Endothelial cell of umbilical vein (primary cell): ENCODE data around the gene OR1F1. TPM values are rescaled to one million over a fixed set of nuclear protein-coding genes. Genes with fewer than 3 reads are reported as not detected.

Experiments used
- BruUV-seq: library from RNA; stranded (reverse); fragments of 400-500 nt; replicated peaks from 2 replicates; lab custom pipeline; 2021; lab: Mats Ljungman, UMichigan
- CTCF ChIA-PET: fragments of 300-600, 350-600 bp; sonication (Branson Sonifier 250); formaldehyde crosslinking; loops from one replicate; lab custom pipeline; 2021; ENCODE audit warnings: antibody characterized with exemption, inconsistent platforms; lab: Charles Lee
- POLR2A ChIA-PET: fragments of 300-600, 350-600 bp; sonication (Branson Sonifier 250); formaldehyde crosslinking; loops from one replicate; lab custom pipeline; 2021; ENCODE audit warnings: antibody characterized with exemption, inconsistent platforms; lab: Charles Lee
- DNase-seq: peaks from one replicate; pipeline ENCODE4 v3.0.0-alpha.2; 2011; ENCODE audit warnings: low read depth, low spot score
- FAIRE-seq: peaks from 2 replicates; lab custom pipeline; 2011; peaks lifted over from hg19 to GRCh38; lab: Jason Lieb, UNC
- H2AFZ ChIP-seq: 2 replicates; pipeline ENCODE4 v1.6.0; 2012; ENCODE audit warnings: low read depth, low read length, control low read depth, inconsistent platforms
- H3K27ac ChIP-seq: 2 replicates; pipeline ENCODE4 v1.5.1; 2011; ENCODE audit warnings: low read depth, mild to moderate bottlenecking, control low read depth, low read length, moderate library complexity; ENCODE audit not compliant: insufficient read depth
- H3K27me3 ChIP-seq, 2 experiments: 2 replicates each; pipeline versions ENCODE4 v1.6.0 to v1.6.1; 2011; ENCODE audit warnings: low read length in 2 of 2, mixed read lengths in 1 of 2; ENCODE audit not compliant: control insufficient read depth in 2 of 2, insufficient read depth in 2 of 2
- H3K36me3 ChIP-seq, 2 experiments: 2 replicates in 1 of 2; 3 replicates in 1 of 2; pipeline ENCODE4 v1.5.1; 2011; ENCODE audit warnings: low read length in 2 of 2, mild to moderate bottlenecking in 1 of 2, moderate library complexity in 1 of 2; ENCODE audit not compliant: control insufficient read depth in 2 of 2, insufficient read depth in 2 of 2; ENCODE audit errors: extremely low read depth in 1 of 2
- H3K4me1 ChIP-seq: 3 replicates; pipeline ENCODE4 v1.5.1; 2011; ENCODE audit warnings: mild to moderate bottlenecking, low read length; ENCODE audit not compliant: control insufficient read depth, insufficient read depth; ENCODE audit errors: extremely low read depth
- H3K4me2 ChIP-seq: 2 replicates; pipeline ENCODE4 v1.6.1; 2011; ENCODE audit warnings: low read length, control low read depth, mixed read lengths; ENCODE audit not compliant: insufficient read depth
- H3K4me3 ChIP-seq, 3 experiments: fragments of 200-600 bp in 1 of 3; sonication (generic), shearing (Covaris generic) in 1 of 3; replicated peaks in 1 of 3; 2 replicates each; pipeline ENCODE4 v1.5.1; 2011 to 2016; ENCODE audit warnings: control low read depth in 3 of 3, low read length in 3 of 3, mild to moderate bottlenecking in 2 of 3, inconsistent platforms in 1 of 3, low read depth in 1 of 3, moderate library complexity in 1 of 3; ENCODE audit not compliant: insufficient read depth in 1 of 3
- H3K79me2 ChIP-seq: 2 replicates; pipeline ENCODE4 v1.6.0; 2012; ENCODE audit warnings: low read length, inconsistent platforms; ENCODE audit not compliant: control insufficient read depth, insufficient read depth
- H3K9ac ChIP-seq: replicated peaks from 2 replicates; pipeline ENCODE3; 2011; ENCODE audit warnings: low read length, control low read depth; ENCODE audit not compliant: insufficient read depth; ENCODE audit errors: extremely low read depth
- H3K9me1 ChIP-seq: replicated peaks from 3 replicates; pipeline ENCODE4 v1.6.0; 2011; ENCODE audit warnings: mild to moderate bottlenecking, low read length; ENCODE audit not compliant: control insufficient read depth, insufficient read depth; ENCODE audit errors: extremely low read depth
- H3K9me3 ChIP-seq: replicated peaks from 2 replicates; pipeline ENCODE4 v1.5.1; 2012; ENCODE audit warnings: low read length, inconsistent platforms; ENCODE audit not compliant: control insufficient read depth, insufficient read depth
- H4K20me1 ChIP-seq: replicated peaks from 2 replicates; pipeline ENCODE3; 2011; ENCODE audit warnings: mild to moderate bottlenecking, low read length; ENCODE audit not compliant: control insufficient read depth, insufficient read depth; ENCODE audit errors: extremely low read depth
- CTCF ChIP-seq, 2 donors: IDR thresholded peaks; 1 replicate in 1 of 2; 2 replicates in 1 of 2; pipeline ENCODE4 v1.5.1; 2011; ENCODE audit warnings: low read length in 2 of 2, mild to moderate bottlenecking in 2 of 2, moderate library complexity in 2 of 2, control low read depth in 1 of 2, inconsistent platforms in 1 of 2, low read depth in 1 of 2; ENCODE audit not compliant: insufficient read depth in 1 of 2; ENCODE audit errors: extremely low read depth in 1 of 2
- EZH2 ChIP-seq: IDR thresholded peaks from 2 replicates; pipeline ENCODE4 v1.6.1; 2012; ENCODE audit warnings: borderline replicate concordance, low read depth, mild to moderate bottlenecking, moderate library complexity, low read length, inconsistent platforms; ENCODE audit not compliant: severe bottlenecking
- GATA2 ChIP-seq: IDR thresholded peaks from 2 replicates; pipeline ENCODE4 v1.7.0; 2011; ENCODE audit warnings: low read depth, mild to moderate bottlenecking, moderate library complexity, mixed read lengths, low read length; ENCODE audit not compliant: insufficient read length, insufficient read depth
- MAX ChIP-seq: IDR thresholded peaks from 2 replicates; pipeline ENCODE4 v1.6.1; 2011; ENCODE audit not compliant: insufficient read depth, insufficient read length
- MYC ChIP-seq: IDR thresholded peaks from one replicate; pipeline ENCODE4 v1.6.1; 2011; ENCODE audit warnings: mild to moderate bottlenecking, low read depth, low read length
- POLR2A ChIP-seq: IDR thresholded peaks from 2 replicates; pipeline ENCODE4 v1.6.1; 2012; ENCODE audit warnings: low read depth, mild to moderate bottlenecking, control low read depth, low read length
- POLR2AphosphoS5 ChIP-seq: IDR thresholded peaks from 2 replicates; pipeline ENCODE4 v1.6.1; 2012; ENCODE audit warnings: low read depth, mild to moderate bottlenecking, control low read depth, low read length, moderate library complexity; ENCODE audit not compliant: insufficient read depth
- dilution Hi-C: fragments of 300-500 bp; cut with MboI; formaldehyde crosslinking; loops from one replicate; pipeline ENCODE4 v1.15.0; 2019; ENCODE audit warnings: low sequenced_read_pairs; ENCODE audit not compliant: extremely low pct_ligation_motif_present
- intact Hi-C: fragments of 100-400 bp; cut with micrococcal nuclease; formaldehyde crosslinking; loops from one replicate; pipeline ENCODE4 v1.10.0; 2022
- polyA plus RNA-seq, 4 experiments: library from polyadenylated mRNA; depleted of rRNA in 3 of 4; stranded (reverse) in 3 of 4; unstranded in 1 of 4; fragments of >200 nt; gene quantifications; 2 replicates each; pipeline versions ENCODE4 v1.2.1 to v1.2.3, GENCODE V29; 2011 to 2012; ENCODE audit warnings: missing spikeins in 1 of 4
- total RNA-seq: library from RNA; stranded (reverse); gene quantifications from 2 replicates; pipeline ENCODE4 v1.2.3, GENCODE V29; 2021

OR1F1 gene
- total and polyA plus RNA-seq, 2 donors (not counting 3 experiments of a cell fraction or from before 2014, with no cell fraction given): 0.17 TPM; not detected in 1

DNA sequence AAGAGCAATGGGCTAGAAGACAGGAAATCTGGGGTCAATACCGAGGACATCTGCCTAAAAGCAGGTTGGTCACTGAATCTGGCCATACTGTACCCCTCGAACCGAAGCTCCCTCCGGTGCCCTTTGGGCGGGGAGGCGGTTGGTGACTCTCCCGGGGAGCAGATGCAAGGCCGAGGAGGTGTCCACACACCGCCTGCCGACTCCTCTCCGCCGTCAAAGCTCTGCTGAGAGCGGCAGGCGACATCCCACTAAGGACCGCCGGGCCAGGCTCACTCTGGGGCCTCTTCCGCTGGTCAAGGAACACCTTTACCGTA lies 46.5 kb downstream of the OR1F1 start:
- no peaks in the 10 kb centered on the region for H3K27me3 ChIP-seq
- H3K36me3 ChIP-seq: peaks cover 12 to 13% of the 10 kb centered on the region in 2 experiments
- H3K79me2 ChIP-seq: peaks cover 14% of the 10 kb centered on the region
- ChIA-PET CTCF (no interaction called here), POLR2A (interaction anchor here (0.6 kb wide), 1 partner anchor 10 kb away, joined by 7 read pairs; no protein-coding TSS in a partner anchor)
- TF ChIP-seq MYC (no peak), MAX (no peak), EZH2 (no peak), GATA2 (no peak), POLR2AphosphoS5 (no peak), POLR2A (no peak)
- dilution Hi-C loops: no loop called here
- intact Hi-C loops: loop anchor here (2.0 kb wide), 1 partner anchor 44 kb away; no protein-coding TSS in a partner anchor
- no TSS peak for BruUV-seq
- H2AFZ ChIP-seq: peak overlapping the region; percentile 81
- DNase-seq: no peak
- H3K9ac ChIP-seq: peak overlapping the region; percentile 89
- peak overlapping the region; percentile 91 for H3K4me2 ChIP-seq
- no peaks in the 10 kb centered on the region for H4K20me1 ChIP-seq
- no peaks in the 10 kb centered on the region for H3K9me3 ChIP-seq
- no peaks in the 10 kb centered on the region for H3K9me1 ChIP-seq
- FAIRE-seq: no peak
- H3K27ac ChIP-seq: peak overlapping the region; percentile 79
- peak overlapping the region; percentile 49 to 58 (median 55) for H3K4me3 ChIP-seq
- peaks cover 13% of the 10 kb centered on the region for H3K4me1 ChIP-seq

DNA sequence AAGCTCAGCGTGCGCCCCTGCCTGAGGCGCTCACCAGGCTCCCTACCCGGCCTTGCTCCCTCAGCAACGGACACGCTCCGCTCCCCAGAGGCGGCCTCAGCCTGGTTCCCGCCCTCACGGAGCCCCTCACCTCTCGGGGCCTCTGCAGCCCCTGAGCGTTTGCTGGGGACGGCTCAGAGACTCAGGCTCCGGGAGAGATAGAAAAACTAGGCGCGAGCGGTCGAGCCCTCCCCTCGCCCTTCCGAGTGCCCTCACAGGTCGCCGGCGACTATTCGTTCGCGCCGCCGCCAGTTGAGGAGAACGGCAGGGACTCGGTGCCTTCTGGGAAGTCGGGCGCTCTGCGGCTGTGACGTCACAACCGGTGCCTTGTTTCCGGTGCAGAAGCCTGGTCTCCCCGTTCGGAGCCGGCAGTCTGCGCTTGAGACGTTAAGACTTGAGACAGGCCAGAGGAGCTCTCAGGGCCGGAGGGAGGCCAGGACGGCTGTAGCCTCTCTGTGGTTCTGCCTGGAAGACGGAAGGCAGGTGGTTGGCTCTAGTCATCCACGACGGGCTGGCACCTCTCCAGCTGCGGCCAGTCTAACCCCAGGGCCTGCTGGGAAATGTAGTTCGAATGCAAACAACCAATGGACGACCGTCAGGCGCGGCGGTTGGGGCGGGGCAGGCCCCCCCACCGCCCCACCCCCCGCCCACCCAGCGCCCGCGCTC lies 47.0 kb downstream of the OR1F1 start, which contains the start of gene ZNF200:
ZNF200 (minus strand) TSS at position 302 of the 705 bp plus-strand sequence. CDS start 1,403 bp downstream, outside the sequence.
- DNase-seq: peak; percentile 96
- no peaks in the 10 kb centered on the region for H3K9me3 ChIP-seq
- H3K79me2 ChIP-seq: peaks cover 14% of the 10 kb centered on the region
- H3K9me1 ChIP-seq: no peaks in the 10 kb centered on the region
- peak; percentile 98 for FAIRE-seq
- peak within 1 kb of the TSS; percentile 81 for H2AFZ ChIP-seq
- TF ChIP-seq POLR2AphosphoS5 (peak; percentile 77), CTCF (IDR thresholded peaks at IDR 0.05; ENCODE audit: extremely low read depth in 1 of 2, insufficient read depth in 1 of 2, low read depth in 1 of 2, low read length in 2 of 2) (no peak), POLR2A (peak; percentile 65)
- dilution Hi-C loops: no loop called here
- CTCF ChIA-PET: no interaction called here
- H3K27ac ChIP-seq: peak within 1 kb of the TSS; percentile 79
- peak within 1 kb of the TSS; percentile 89 for H3K9ac ChIP-seq
- peaks cover 13% of the 10 kb centered on the region for H3K4me1 ChIP-seq
- POLR2A ChIA-PET: interaction anchor here (0.6 kb wide), 1 partner anchor 10 kb away, joined by 7 read pairs; no protein-coding TSS in a partner anchor
- peak within 1 kb of the TSS; percentile 91 for H3K4me2 ChIP-seq
- no peaks in the 10 kb centered on the region for H4K20me1 ChIP-seq
- intact Hi-C loops: loop anchor here (1.0 to 2.0 kb wide), 2 partner anchors 29 to 44 kb away; no protein-coding TSS in a partner anchor
- H3K4me3 ChIP-seq: peak within 1 kb of the TSS; percentile 49 to 58 (median 55)
- H3K36me3 ChIP-seq: peaks cover 12 to 13% of the 10 kb centered on the region in 2 experiments
- H3K27me3 ChIP-seq: no peaks in the 10 kb centered on the region
- BruUV-seq: no TSS peak
